Mesendoderm (in vitro differentiated cells): ENCODE results near the gene KPNB1.

Experiments
- DNase-seq: peaks from one replicate; pipeline ENCODE4 v3.0.0; 2013
- H2AK5ac ChIP-seq: 2 replicates; pipeline ENCODE4 v1.6.1; 2013; ENCODE audit warnings: low read length, inconsistent platforms
- H2BK120ac ChIP-seq: 2 replicates; pipeline ENCODE4 v1.6.1; 2013; ENCODE audit warnings: low read depth, mild to moderate bottlenecking, low read length, moderate library complexity, mixed read lengths
- H2BK15ac ChIP-seq: replicated peaks from 2 replicates; pipeline ENCODE4 v1.6.1; 2013; ENCODE audit warnings: low read depth, mild to moderate bottlenecking, moderate library complexity
- H2BK5ac ChIP-seq: 2 replicates; pipeline ENCODE4 v1.6.1; 2013; ENCODE audit warnings: low read length, inconsistent platforms
- H3K18ac ChIP-seq: 2 replicates; pipeline ENCODE4 v1.6.1; 2013; ENCODE audit warnings: mild to moderate bottlenecking, low read length, mixed read lengths
- H3K23ac ChIP-seq: one replicate; pipeline ENCODE4 v1.6.1; 2013; ENCODE audit warnings: low read length
- H3K27ac ChIP-seq: 2 replicates; pipeline ENCODE4 v1.5.1; 2013; ENCODE audit warnings: low read depth, mild to moderate bottlenecking, inconsistent platforms, low read length, moderate library complexity
- H3K27me3 ChIP-seq: 2 replicates; pipeline ENCODE4 v1.6.1; 2013; ENCODE audit warnings: low read length, control low read depth, mild to moderate bottlenecking, inconsistent platforms; ENCODE audit not compliant: insufficient read depth, poor library complexity
- H3K36me3 ChIP-seq: 2 replicates; pipeline ENCODE4 v1.6.1; 2013; ENCODE audit warnings: low read length, inconsistent platforms; ENCODE audit not compliant: control insufficient read depth, insufficient read depth
- H3K4ac ChIP-seq: one replicate; pipeline ENCODE4 v1.6.1; 2013; ENCODE audit warnings: low read depth, mild to moderate bottlenecking, low read length, moderate library complexity
- H3K4me1 ChIP-seq: 2 replicates; pipeline ENCODE4 v1.6.1; 2013; ENCODE audit warnings: low read depth, low read length, inconsistent platforms; ENCODE audit not compliant: control insufficient read depth
- H3K4me2 ChIP-seq: 2 replicates; pipeline ENCODE4 v1.6.1; 2013; ENCODE audit warnings: low read length
- H3K4me3 ChIP-seq: 2 replicates; pipeline ENCODE4 v1.5.1; 2013; ENCODE audit warnings: mild to moderate bottlenecking, low read length
- H3K56ac ChIP-seq: one replicate; pipeline ENCODE4 v1.6.1; 2013; ENCODE audit warnings: low read length
- H3K79me1 ChIP-seq: 2 replicates; pipeline ENCODE4 v1.6.1; 2013; ENCODE audit warnings: low read length, inconsistent platforms
- H3K79me2 ChIP-seq: 2 replicates; pipeline ENCODE4 v1.6.1; 2013; ENCODE audit warnings: mild to moderate bottlenecking, low read length; ENCODE audit not compliant: control insufficient read depth, insufficient read depth
- H3K9ac ChIP-seq: 2 replicates; pipeline ENCODE4 v1.6.1; 2013; ENCODE audit warnings: low read length, inconsistent platforms
- H4K5ac ChIP-seq: one replicate; pipeline ENCODE4 v1.6.1; 2013; ENCODE audit warnings: low read length
- H4K8ac ChIP-seq: one replicate; pipeline ENCODE4 v1.6.1; 2013; ENCODE audit warnings: low read depth, mild to moderate bottlenecking, control low read depth, low read length, moderate library complexity
- WGBS: extraction: QIAGEN DNeasy Blood & Tissue Kit; methylation state at CpG from one replicate; pipeline ENCODE4 v1.1.7; 2013; ENCODE audit warnings: low lambda C conversion rate, missing lambda C conversion rate; ENCODE audit not compliant: insufficient coverage; ENCODE audit errors: extremely low coverage; 5-methylcytosine and 5-hydroxymethylcytosine counted together

The KPNB1 gene

DNA sequence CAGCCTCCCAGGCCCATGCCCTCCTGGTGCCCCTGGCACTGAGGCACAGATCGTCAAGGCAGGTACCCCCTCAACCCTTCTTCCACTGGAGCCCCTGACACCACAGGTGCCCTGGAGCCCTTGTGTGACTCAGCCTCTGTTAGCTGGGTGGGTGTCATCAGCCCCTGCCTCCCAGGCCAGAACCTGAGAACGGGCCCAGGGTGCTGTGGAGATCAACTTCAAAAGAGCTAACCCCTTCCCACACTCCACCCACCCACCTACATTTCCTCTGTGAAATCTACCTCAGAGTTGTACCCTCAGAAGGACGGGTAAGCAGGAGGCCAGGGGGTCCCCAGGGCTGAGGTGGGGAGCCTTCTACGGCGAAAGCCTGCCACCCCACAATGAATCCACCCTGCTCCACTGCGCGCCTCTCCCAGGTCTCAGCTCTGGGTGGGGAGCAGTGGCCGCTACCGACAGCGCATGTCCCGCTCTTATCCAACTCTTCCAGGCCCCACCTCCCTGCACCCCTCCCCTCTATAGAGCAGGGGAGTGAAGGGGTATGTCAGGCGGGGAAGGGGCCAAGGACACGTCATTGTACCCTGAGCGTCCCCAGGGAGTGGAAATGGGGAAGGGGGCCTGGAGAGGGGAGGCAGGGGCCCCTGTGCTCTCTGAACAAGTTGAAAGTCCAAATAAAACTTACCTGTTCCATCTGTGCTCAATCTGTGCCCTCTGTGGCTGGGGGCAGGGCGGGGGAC is 61.8 kb downstream of the KPNB1 start:
- Histone ChIP-seq H4K8ac (no peak overlapping the region), H2AK5ac (no peak overlapping the region), H3K56ac (no peak overlapping the region), H2BK120ac (no peak overlapping the region), H2BK15ac (no peak overlapping the region), H2BK5ac (no peak overlapping the region), H3K79me1 (no peaks in the 10 kb centered on the region), H3K23ac (no peak overlapping the region), H3K27ac (no peak overlapping the region), H3K4me2 (no peak overlapping the region), H3K36me3 (no peaks in the 10 kb centered on the region), H3K4me3 (no peak overlapping the region), H3K9ac (no peak overlapping the region), H3K27me3 (no peaks in the 10 kb centered on the region), H3K4me1 (peaks cover 2% of the 10 kb centered on the region), H3K4ac (no peak overlapping the region), H3K79me2 (no peaks in the 10 kb centered on the region), H3K18ac (no peak overlapping the region), H4K5ac (no peak overlapping the region)
- DNase-seq: no peak
- no CpG with 5 or more reads among the region's 15 CpGs for WGBS

DNA sequence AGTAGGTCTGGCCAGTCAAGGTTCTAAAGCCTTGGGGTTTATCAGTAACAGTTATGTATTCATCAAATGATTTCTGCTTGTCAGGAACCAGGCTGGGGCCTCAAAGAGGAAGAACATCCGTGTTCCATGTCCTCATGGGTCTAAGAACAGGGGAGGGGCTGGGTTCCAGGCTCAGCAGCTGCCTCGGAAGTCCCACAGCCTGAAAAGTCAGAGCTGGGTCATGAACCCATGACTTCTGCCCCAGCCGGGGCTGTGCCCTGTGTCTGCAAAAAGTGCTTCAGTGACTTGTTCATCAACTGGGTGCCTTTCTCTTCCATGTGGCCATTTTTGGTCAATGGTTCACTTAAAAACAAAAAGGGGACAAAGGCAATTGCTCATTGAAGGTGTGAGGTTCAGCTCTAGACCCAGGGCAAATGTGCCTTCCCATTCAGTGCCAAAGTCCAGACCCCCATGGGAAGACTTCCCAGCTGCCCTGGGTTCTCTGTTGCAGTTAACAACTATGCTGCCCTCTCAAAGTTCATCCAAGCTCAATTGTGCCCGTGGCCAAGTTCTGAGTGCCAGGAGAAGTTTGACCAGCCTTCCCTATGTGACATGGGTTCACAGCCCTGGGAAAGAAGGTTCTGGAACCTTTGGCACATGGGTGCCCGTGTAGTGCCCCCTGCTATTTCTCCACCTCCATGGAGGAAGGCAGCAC is 62.8 kb downstream of the KPNB1 start:
- H2BK5ac ChIP-seq: no peak overlapping the region
- H3K36me3 ChIP-seq: no peaks in the 10 kb centered on the region
- H3K18ac ChIP-seq: no peak overlapping the region
- H2AK5ac ChIP-seq: no peak overlapping the region
- no peak overlapping the region for H4K5ac ChIP-seq
- H3K23ac ChIP-seq: no peak overlapping the region
- H3K4ac ChIP-seq: no peak overlapping the region
- WGBS: no CpG with 5 or more reads among the region's 5 CpGs
- no peaks in the 10 kb centered on the region for H3K27me3 ChIP-seq
- no peaks in the 10 kb centered on the region for H3K4me1 ChIP-seq
- no peak for DNase-seq
- H3K4me2 ChIP-seq: no peak overlapping the region
- H2BK15ac ChIP-seq: no peak overlapping the region
- H3K4me3 ChIP-seq: no peak overlapping the region
- H3K79me2 ChIP-seq: no peaks in the 10 kb centered on the region
- no peaks in the 10 kb centered on the region for H3K79me1 ChIP-seq
- H3K27ac ChIP-seq: no peak overlapping the region
- H3K9ac ChIP-seq: no peak overlapping the region
- no peak overlapping the region for H2BK120ac ChIP-seq
- no peak overlapping the region for H4K8ac ChIP-seq
- no peak overlapping the region for H3K56ac ChIP-seq

GRCh38 chr17:47713980-47714700 is 64.4 kb downstream of the KPNB1 start:
- no peaks in the 10 kb centered on the region for H3K4me1 ChIP-seq
- H2AK5ac ChIP-seq: no peak overlapping the region
- DNase-seq: no peak
- no peaks in the 10 kb centered on the region for H3K36me3 ChIP-seq
- no peak overlapping the region for H2BK15ac ChIP-seq
- H2BK5ac ChIP-seq: no peak overlapping the region
- no CpG with 5 or more reads among the region's 15 CpGs for WGBS
- no peak overlapping the region for H3K9ac ChIP-seq
- H3K23ac ChIP-seq: no peak overlapping the region
- no peak overlapping the region for H4K5ac ChIP-seq
- H3K4me2 ChIP-seq: no peak overlapping the region
- H3K4ac ChIP-seq: no peak overlapping the region
- H3K27ac ChIP-seq: no peak overlapping the region
- H3K56ac ChIP-seq: no peak overlapping the region
- no peak overlapping the region for H3K18ac ChIP-seq
- no peak overlapping the region for H2BK120ac ChIP-seq
- no peaks in the 10 kb centered on the region for H3K79me1 ChIP-seq
- H3K79me2 ChIP-seq: no peaks in the 10 kb centered on the region
- no peaks in the 10 kb centered on the region for H3K27me3 ChIP-seq
- no peak overlapping the region for H3K4me3 ChIP-seq
- no peak overlapping the region for H4K8ac ChIP-seq

GRCh38 chr17:47714773-47715396 is 65.2 kb downstream of the KPNB1 start:
- no peak overlapping the region for H3K18ac ChIP-seq
- H3K4me3 ChIP-seq: no peak overlapping the region
- H3K23ac ChIP-seq: no peak overlapping the region
- H3K27me3 ChIP-seq: no peaks in the 10 kb centered on the region
- H2BK5ac ChIP-seq: no peak overlapping the region
- no peak overlapping the region for H2BK15ac ChIP-seq
- no peaks in the 10 kb centered on the region for H3K36me3 ChIP-seq
- H3K4me2 ChIP-seq: no peak overlapping the region
- no peak for DNase-seq
- no peaks in the 10 kb centered on the region for H3K79me2 ChIP-seq
- H3K27ac ChIP-seq: no peak overlapping the region
- H3K4ac ChIP-seq: no peak overlapping the region
- no CpG with 5 or more reads among the region's 6 CpGs for WGBS
- no peaks in the 10 kb centered on the region for H3K79me1 ChIP-seq
- no peak overlapping the region for H3K56ac ChIP-seq
- no peak overlapping the region for H2BK120ac ChIP-seq
- no peaks in the 10 kb centered on the region for H3K4me1 ChIP-seq
- no peak overlapping the region for H4K8ac ChIP-seq
- no peak overlapping the region for H3K9ac ChIP-seq
- H4K5ac ChIP-seq: no peak overlapping the region
- H2AK5ac ChIP-seq: no peak overlapping the region

- H4K8ac ChIP-seq: no peak overlapping the region
- H3K79me1 ChIP-seq: no peaks in the 10 kb centered on the region
- H3K4me3 ChIP-seq: no peak overlapping the region
- H3K18ac ChIP-seq: no peak overlapping the region
- no peak overlapping the region for H2BK5ac ChIP-seq
- no peak overlapping the region for H3K56ac ChIP-seq
- H3K9ac ChIP-seq: no peak overlapping the region
- WGBS: no CpG with 5 or more reads among the region's 10 CpGs
- H2BK15ac ChIP-seq: no peak overlapping the region
- H3K4me1 ChIP-seq: no peaks in the 10 kb centered on the region
- H4K5ac ChIP-seq: no peak overlapping the region
- H3K27ac ChIP-seq: no peak overlapping the region
- no peaks in the 10 kb centered on the region for H3K36me3 ChIP-seq
- no peak for DNase-seq
- no peak overlapping the region for H3K4ac ChIP-seq
- no peak overlapping the region for H2BK120ac ChIP-seq
- no peak overlapping the region for H2AK5ac ChIP-seq
- H3K23ac ChIP-seq: no peak overlapping the region
- no peaks in the 10 kb centered on the region for H3K27me3 ChIP-seq
- H3K4me2 ChIP-seq: no peak overlapping the region
- no peaks in the 10 kb centered on the region for H3K79me2 ChIP-seq
Measured at GRCh38 chr17:47715669-47716325, 66.1 kb downstream of the KPNB1 start.
